ENCODE measurements around the gene INAVA.

DNA sequence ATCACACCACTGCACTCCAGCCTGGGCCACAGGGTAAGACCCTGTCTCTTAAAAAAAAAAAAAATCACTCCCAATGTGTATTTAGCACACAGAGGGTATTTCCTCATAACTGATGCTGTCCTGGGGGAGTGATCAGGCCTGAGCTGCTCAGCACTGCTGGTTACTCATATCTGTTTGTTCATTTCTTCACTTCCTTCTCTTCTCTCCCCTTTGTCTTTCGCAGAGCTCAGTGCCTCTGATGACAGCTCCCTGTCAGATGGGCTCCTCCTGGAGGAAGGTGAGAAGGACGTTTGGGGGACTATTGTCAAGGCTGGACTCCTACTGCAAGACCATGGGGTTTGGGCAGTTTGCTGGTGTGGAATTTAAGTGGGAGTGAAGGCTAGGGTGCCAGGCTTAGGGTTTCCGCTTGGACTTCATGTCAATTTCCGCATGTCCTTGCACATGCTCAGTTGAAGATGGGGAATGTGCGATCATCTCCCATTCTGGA, 13.0 kb downstream of the INAVA start:
- TF ChIP-seq EZH2 (IDR thresholded peaks at IDR 0.05; ENCODE audit: insufficient read depth, poor library complexity, severe bottlenecking) (no peak), EZH2phosphoT487 (IDR thresholded peaks at IDR 0.05; ENCODE audit: insufficient read depth, low read depth) (no peak)
